ENCODE data around the gene TBC1D7.

The TBC1D7 gene

DNA sequence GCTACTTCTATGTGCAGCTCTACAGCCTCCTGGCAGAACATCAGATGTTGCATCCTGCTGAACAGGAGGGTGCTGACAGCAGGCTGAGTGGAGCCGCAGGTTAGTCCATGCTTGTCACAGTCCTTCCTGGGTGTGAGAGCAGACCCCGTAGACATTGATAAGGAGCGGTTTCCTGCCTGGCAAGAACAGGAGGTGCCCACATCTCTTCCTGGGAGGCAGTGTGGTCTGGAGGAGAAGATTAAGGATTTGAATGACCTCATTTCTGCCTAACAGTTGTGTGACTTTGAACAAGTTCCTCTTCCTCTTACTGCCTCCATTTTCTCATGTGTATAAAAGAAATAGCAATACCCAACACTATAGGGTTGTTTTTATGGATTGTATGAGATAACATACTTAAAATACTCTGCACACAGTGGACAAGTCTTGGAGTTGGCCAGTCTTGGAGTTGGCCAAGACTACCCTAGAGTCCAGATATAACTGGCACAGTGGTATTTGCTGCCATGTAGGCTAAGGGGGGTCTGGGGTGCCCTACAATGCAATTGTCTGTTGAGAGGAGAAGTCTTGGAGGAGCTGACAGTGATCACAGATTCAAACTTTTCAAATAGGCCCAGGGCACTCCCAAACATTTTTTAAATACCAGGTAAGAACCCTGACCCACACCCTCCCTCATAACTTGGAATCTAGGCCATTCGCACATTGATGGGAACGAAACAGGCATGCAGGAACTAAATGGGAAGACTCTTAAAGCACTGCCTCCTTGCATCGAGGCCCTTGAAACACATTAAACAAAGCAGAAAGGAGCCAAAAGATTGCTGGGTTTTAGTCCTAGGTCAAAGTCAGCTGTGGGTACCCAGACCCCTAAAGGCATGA is 32.6 kb upstream of the TBC1D7 start:
- Histone ChIP-seq H3K4me1 (ENCODE audit: control insufficient read depth, insufficient read depth, low read depth, low read length) (peaks cover 19% of the 10 kb centered on the region), H3K4me2 (ENCODE audit: low read length, poor library complexity, severe bottlenecking) (no peak overlapping the region), H2BK120ac (ENCODE audit: low read depth, low read length) (no peak overlapping the region), H3K79me1 (replicated peaks; ENCODE audit: low read length, poor library complexity, severe bottlenecking) (no peaks in the 10 kb centered on the region), H3K27me3 (ENCODE audit: control insufficient read depth in 1 of 2, insufficient read depth in 1 of 2, low read length in 2 of 2) (no peaks in the 10 kb centered on the region), H4K8ac (ENCODE audit: low read length) (no peak overlapping the region), H3K9me3 (ENCODE audit: control insufficient read depth, low read length) (no peaks in the 10 kb centered on the region), H2AK5ac (ENCODE audit: low read length, severe bottlenecking) (no peak overlapping the region), H2AFZ (ENCODE audit: low read depth, low read length) (no peak overlapping the region), H4K91ac (ENCODE audit: low read length) (no peak overlapping the region), H3K4ac (ENCODE audit: low read depth in 1 of 2, low read length in 2 of 2) (no peak overlapping the region), H3K27ac (ENCODE audit: low read length, poor library complexity, severe bottlenecking) (no peak overlapping the region), H3K36me3 (ENCODE audit: control insufficient read depth in 1 of 2, insufficient read depth in 2 of 2, low read depth in 1 of 2, low read length in 2 of 2) (peaks cover 0 to 11% of the 10 kb centered on the region in 2 experiments), H3K4me3 (ENCODE audit: insufficient read depth in 1 of 2, low read depth in 1 of 2, low read length in 2 of 2) (no peak overlapping the region), H3K14ac (ENCODE audit: low read length in 2 of 2) (no peak overlapping the region), H3K9ac (ENCODE audit: low read length) (no peak overlapping the region), H3K18ac (ENCODE audit: low read depth in 1 of 2, low read length in 2 of 2) (no peak overlapping the region), H3K23ac (ENCODE audit: low read length in 2 of 2) (no peak overlapping the region), H2BK15ac (ENCODE audit: low read depth, poor library complexity, severe bottlenecking) (no peak overlapping the region), H2BK12ac (ENCODE audit: low read length in 2 of 2) (no peak overlapping the region), H2BK5ac (ENCODE audit: low read depth, low read length, poor library complexity, severe bottlenecking) (no peak overlapping the region)
- no peak for DNase-seq
- WGBS = 78% methylated on average over 6 of the region's 6 CpGs

DNA sequence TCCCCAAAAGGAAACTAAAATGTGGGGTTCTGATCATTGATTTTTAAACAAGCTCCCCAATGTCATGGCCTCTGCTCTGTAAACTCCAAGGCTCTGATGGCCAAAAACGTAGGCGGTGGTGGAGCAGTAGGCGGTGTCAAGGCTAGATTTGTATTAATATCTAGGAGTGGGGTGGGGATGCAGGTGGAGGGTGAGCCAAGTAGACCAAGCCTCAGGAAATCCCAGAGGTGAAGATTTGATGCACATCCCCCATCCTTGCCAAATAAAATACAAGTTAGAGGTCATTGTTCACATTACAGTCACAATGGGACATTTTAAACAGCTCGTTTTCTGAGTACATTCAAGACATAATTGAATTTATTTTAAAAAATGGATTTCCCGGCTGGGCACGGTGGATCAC is 30.9 kb upstream of the TBC1D7 start:
- no peak overlapping the region for H4K8ac ChIP-seq (ENCODE audit: low read length)
- no peak overlapping the region for H2BK15ac ChIP-seq (ENCODE audit: low read depth, poor library complexity, severe bottlenecking)
- no peak overlapping the region for H3K23ac ChIP-seq (ENCODE audit: low read length in 2 of 2)
- no peaks in the 10 kb centered on the region for H3K27me3 ChIP-seq (ENCODE audit: control insufficient read depth in 1 of 2, insufficient read depth in 1 of 2, low read length in 2 of 2)
- H2AK5ac ChIP-seq (ENCODE audit: low read length, severe bottlenecking) = peak overlapping the region; percentile 6
- no peak overlapping the region for H2BK12ac ChIP-seq (ENCODE audit: low read length in 2 of 2)
- 92% methylated on average over 6 of the region's 6 CpGs for WGBS
- DNase-seq = no peak
- H2BK5ac ChIP-seq (ENCODE audit: low read depth, low read length, poor library complexity, severe bottlenecking) = no peak overlapping the region
- no peak overlapping the region for H3K14ac ChIP-seq (ENCODE audit: low read length in 2 of 2)
- no peak overlapping the region for H2BK120ac ChIP-seq (ENCODE audit: low read depth, low read length)
- no peaks in the 10 kb centered on the region for H3K9me3 ChIP-seq (ENCODE audit: control insufficient read depth, low read length)
- no peak overlapping the region for H4K91ac ChIP-seq (ENCODE audit: low read length)
- no peak overlapping the region for H3K27ac ChIP-seq (ENCODE audit: low read length, poor library complexity, severe bottlenecking)
- H3K4me1 ChIP-seq (ENCODE audit: control insufficient read depth, insufficient read depth, low read depth, low read length) = peaks cover 21% of the 10 kb centered on the region
- no peaks in the 10 kb centered on the region for H3K79me1 ChIP-seq (replicated peaks; ENCODE audit: low read length, poor library complexity, severe bottlenecking)
- no peak overlapping the region for H3K4me3 ChIP-seq (ENCODE audit: insufficient read depth in 1 of 2, low read depth in 1 of 2, low read length in 2 of 2)
- no peak overlapping the region for H2AFZ ChIP-seq (ENCODE audit: low read depth, low read length)
- H3K36me3 ChIP-seq (ENCODE audit: control insufficient read depth in 1 of 2, insufficient read depth in 2 of 2, low read depth in 1 of 2, low read length in 2 of 2) = no peaks in the 10 kb centered on the region
- no peak overlapping the region for H3K18ac ChIP-seq (ENCODE audit: low read depth in 1 of 2, low read length in 2 of 2)
- no peak overlapping the region for H3K4me2 ChIP-seq (ENCODE audit: low read length, poor library complexity, severe bottlenecking)
- H3K4ac ChIP-seq (ENCODE audit: low read depth in 1 of 2, low read length in 2 of 2) = no peak overlapping the region
- no peak overlapping the region for H3K9ac ChIP-seq (ENCODE audit: low read length)

DNA sequence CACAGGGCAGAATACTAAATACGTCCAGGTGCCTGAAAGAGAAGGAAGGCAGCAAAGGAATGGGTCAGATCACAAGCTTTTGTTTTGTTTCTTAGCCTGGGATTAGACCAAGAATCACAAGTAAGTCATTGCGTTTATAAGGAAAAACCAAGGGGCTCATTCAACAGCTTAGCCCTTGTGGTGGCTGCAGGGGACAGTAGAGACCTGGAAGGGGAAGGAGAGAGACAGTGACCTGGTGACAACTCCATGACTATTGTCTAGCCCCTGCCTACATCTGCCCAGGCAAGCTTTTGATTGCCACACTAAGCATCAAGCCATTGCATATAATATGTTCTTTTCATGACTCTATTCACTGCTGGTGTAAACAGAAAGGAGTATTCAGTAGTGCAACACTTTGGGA is 30.2 kb upstream of the TBC1D7 start:
- no peaks in the 10 kb centered on the region for H3K27me3 ChIP-seq (ENCODE audit: control insufficient read depth in 1 of 2, insufficient read depth in 1 of 2, low read length in 2 of 2)
- H2AFZ ChIP-seq (ENCODE audit: low read depth, low read length) = no peak overlapping the region
- H2BK120ac ChIP-seq (ENCODE audit: low read depth, low read length) = no peak overlapping the region
- no peak overlapping the region for H3K27ac ChIP-seq (ENCODE audit: low read length, poor library complexity, severe bottlenecking)
- no peak overlapping the region for H3K4me2 ChIP-seq (ENCODE audit: low read length, poor library complexity, severe bottlenecking)
- no peak overlapping the region for H2BK15ac ChIP-seq (ENCODE audit: low read depth, poor library complexity, severe bottlenecking)
- 98% methylated on average over 2 of the region's 2 CpGs for WGBS
- H2BK5ac ChIP-seq (ENCODE audit: low read depth, low read length, poor library complexity, severe bottlenecking) = no peak overlapping the region
- peak overlapping the region; percentile 74 for H2AK5ac ChIP-seq (ENCODE audit: low read length, severe bottlenecking)
- no peaks in the 10 kb centered on the region for H3K9me3 ChIP-seq (ENCODE audit: control insufficient read depth, low read length)
- H3K4me3 ChIP-seq (ENCODE audit: insufficient read depth in 1 of 2, low read depth in 1 of 2, low read length in 2 of 2) = no peak overlapping the region
- no peak overlapping the region for H4K91ac ChIP-seq (ENCODE audit: low read length)
- H4K8ac ChIP-seq (ENCODE audit: low read length) = peak overlapping the region; percentile 45
- H3K18ac ChIP-seq (ENCODE audit: low read depth in 1 of 2, low read length in 2 of 2) = no peak overlapping the region
- H3K4ac ChIP-seq (ENCODE audit: low read depth in 1 of 2, low read length in 2 of 2) = no peak overlapping the region
- DNase-seq = no peak
- H3K36me3 ChIP-seq (ENCODE audit: control insufficient read depth in 1 of 2, insufficient read depth in 2 of 2, low read depth in 1 of 2, low read length in 2 of 2) = no peaks in the 10 kb centered on the region
- H3K9ac ChIP-seq (ENCODE audit: low read length) = no peak overlapping the region
- no peaks in the 10 kb centered on the region for H3K79me1 ChIP-seq (replicated peaks; ENCODE audit: low read length, poor library complexity, severe bottlenecking)
- H3K14ac ChIP-seq (ENCODE audit: low read length in 2 of 2) = no peak overlapping the region
- H2BK12ac ChIP-seq (ENCODE audit: low read length in 2 of 2) = no peak overlapping the region
- no peak overlapping the region for H3K23ac ChIP-seq (ENCODE audit: low read length in 2 of 2)
- peaks cover 18% of the 10 kb centered on the region for H3K4me1 ChIP-seq (ENCODE audit: control insufficient read depth, insufficient read depth, low read depth, low read length)

DNA sequence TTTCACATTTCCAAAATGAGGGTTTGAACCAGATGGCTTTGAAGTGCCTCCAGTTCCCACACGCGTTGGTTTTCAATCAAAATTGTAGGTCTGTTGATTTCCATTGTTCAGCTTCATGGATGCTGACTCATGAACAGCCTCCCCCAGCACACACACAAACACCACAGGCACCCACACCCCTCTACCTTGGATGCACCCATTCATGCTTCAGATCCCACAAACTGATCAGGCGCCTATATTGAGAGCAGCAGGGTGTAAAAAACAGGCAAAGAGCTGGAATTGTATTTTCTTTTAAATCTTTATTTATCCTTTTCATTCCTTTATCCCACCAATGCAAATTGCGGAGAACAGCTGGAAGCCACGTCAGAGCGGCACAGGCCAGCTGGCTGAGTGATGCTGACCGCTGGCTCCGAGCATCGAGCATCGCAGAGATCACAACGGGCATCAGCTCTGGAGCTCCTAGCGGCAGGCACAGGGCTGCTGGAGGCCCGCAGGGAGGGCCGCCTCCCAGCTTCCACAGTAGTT is 29.3 kb upstream of the TBC1D7 start:
- Histone ChIP-seq H3K27ac (ENCODE audit: low read length, poor library complexity, severe bottlenecking) (no peak overlapping the region), H4K8ac (ENCODE audit: low read length) (peak overlapping the region; percentile 45), H3K9me3 (ENCODE audit: control insufficient read depth, low read length) (no peaks in the 10 kb centered on the region), H4K91ac (ENCODE audit: low read length) (peak overlapping the region; percentile 70), H2BK5ac (ENCODE audit: low read depth, low read length, poor library complexity, severe bottlenecking) (no peak overlapping the region), H3K4me3 (ENCODE audit: insufficient read depth in 1 of 2, low read depth in 1 of 2, low read length in 2 of 2) (no peak overlapping the region), H2BK15ac (ENCODE audit: low read depth, poor library complexity, severe bottlenecking) (no peak overlapping the region), H3K4ac (ENCODE audit: low read depth in 1 of 2, low read length in 2 of 2) (no peak overlapping the region), H3K4me1 (ENCODE audit: control insufficient read depth, insufficient read depth, low read depth, low read length) (peaks cover 18% of the 10 kb centered on the region), H2AFZ (ENCODE audit: low read depth, low read length) (no peak overlapping the region), H3K14ac (ENCODE audit: low read length in 2 of 2) (no peak overlapping the region), H3K79me1 (replicated peaks; ENCODE audit: low read length, poor library complexity, severe bottlenecking) (no peaks in the 10 kb centered on the region), H3K36me3 (ENCODE audit: control insufficient read depth in 1 of 2, insufficient read depth in 2 of 2, low read depth in 1 of 2, low read length in 2 of 2) (no peaks in the 10 kb centered on the region), H2AK5ac (ENCODE audit: low read length, severe bottlenecking) (peak overlapping the region; percentile 31), H3K9ac (ENCODE audit: low read length) (no peak overlapping the region), H2BK120ac (ENCODE audit: low read depth, low read length) (peak overlapping the region; percentile 62), H3K4me2 (ENCODE audit: low read length, poor library complexity, severe bottlenecking) (no peak overlapping the region), H3K27me3 (ENCODE audit: control insufficient read depth in 1 of 2, insufficient read depth in 1 of 2, low read length in 2 of 2) (no peaks in the 10 kb centered on the region), H3K18ac (ENCODE audit: low read depth in 1 of 2, low read length in 2 of 2) (peak overlapping the region in 1 of 2 experiments; percentile 59), H2BK12ac (ENCODE audit: low read length in 2 of 2) (peak overlapping the region; percentile 65 to 80), H3K23ac (ENCODE audit: low read length in 2 of 2) (no peak overlapping the region)
- WGBS = 85% methylated on average over 10 of the region's 14 CpGs
- no peak for DNase-seq
